Sigmoid colon (tissue), 7 donors: ENCODE data around the gene CSTA. TPM values are rescaled to one million over a fixed set of nuclear protein-coding genes. Genes with fewer than 3 reads are reported as not detected.

ENCODE experiments used
- DNase-seq: peaks from one replicate; pipeline ENCODE4 v3.0.0-alpha.2; 2019
- H3K27ac ChIP-seq, 4 donors: fragments of 200-600 bp; sonication (generic); one replicate each; pipeline ENCODE4 v1.5.1; 2016 to 2019; ENCODE audit warnings: mild to moderate bottlenecking in 1 of 4
- H3K27me3 ChIP-seq, 3 donors: fragments of 200-600 bp; sonication (generic); one replicate each; pipeline ENCODE4 v1.5.1; 2019; ENCODE audit warnings: mild to moderate bottlenecking in 1 of 3
- H3K36me3 ChIP-seq, 4 donors: fragments of 200-600 bp; sonication (generic); one replicate each; pipeline ENCODE4 v1.5.1; 2016 to 2019
- H3K4me1 ChIP-seq, 4 donors: fragments of 200-600 bp; sonication (generic); one replicate each; pipeline ENCODE4 v1.5.1; 2017 to 2019
- H3K4me3 ChIP-seq, 4 donors: fragments of 200-600 bp; sonication (generic); one replicate each; pipeline ENCODE4 v1.5.1; 2017 to 2019; ENCODE audit warnings: mild to moderate bottlenecking in 2 of 4, moderate library complexity in 1 of 4
- H3K9me3 ChIP-seq, 4 donors: fragments of 200-600 bp in 3 of 4; sonication (generic) in 3 of 4; one replicate each; pipeline versions ENCODE4 v1.5.1 to v1.6.1; 2013 to 2019
- CTCF ChIP-seq, 4 experiments: fragments of 450-650 bp in 3 of 4; fragments of 200-600 bp in 1 of 4; IDR thresholded peaks; one replicate each; pipeline ENCODE4 v1.5.1; 2016 to 2019; ENCODE audit warnings: antibody characterized with exemption in 4 of 4, mild to moderate bottlenecking in 3 of 4, moderate library complexity in 2 of 4
- EP300 ChIP-seq, 4 donors: sonication (generic); formaldehyde crosslinking; IDR thresholded peaks; one replicate each; pipeline ENCODE4 v1.6.1; 2017; ENCODE audit warnings: antibody characterized with exemption in 4 of 4
- POLR2A ChIP-seq, 2 donors: fragments of 450-650 bp; IDR thresholded peaks; one replicate each; pipeline ENCODE4 v1.6.1; 2016; ENCODE audit warnings: antibody characterized with exemption in 2 of 2, mild to moderate bottlenecking in 2 of 2, moderate library complexity in 2 of 2
- POLR2AphosphoS5 ChIP-seq, 4 donors: sonication (generic); formaldehyde crosslinking; IDR thresholded peaks; one replicate each; pipeline ENCODE4 v1.6.1; 2017; ENCODE audit warnings: antibody characterized with exemption in 4 of 4
- WGBS, 2 donors: extraction: QIAGEN DNeasy Blood & Tissue Kit; methylation state at CpG; one replicate each; pipeline ENCODE4 v1.1.7; 2013; 5-methylcytosine and 5-hydroxymethylcytosine counted together
- intact Hi-C: fragments of 100-400 bp; cut with DNase I; formaldehyde crosslinking; loops from one replicate; pipeline ENCODE4 v1.15.1; 2023
- polyA plus RNA-seq, 3 donors: library from polyadenylated mRNA; stranded (reverse); fragments of 200-250 nt; gene quantifications; one replicate each; pipeline ENCODE4 v1.2.3, GENCODE V29; 2013
- total RNA-seq, 4 donors: library from RNA; depleted of rRNA; stranded (reverse); fragments of >200 nt; gene quantifications; one replicate each; pipeline ENCODE4 v1.1.0, GENCODE V29; 2016
- donor health status: healthy with polysubstance abuse.
- donor health status: Bipolar disorder and iron deficiency.
- donor health status: healthy.

Gene CSTA
- total and polyA plus RNA-seq, 7 donors, result 1.9 to 20.4 (median 9.9) TPM; not detected in 2

GRCh38 chr3:122387709-122388108, 62.7 kb downstream of the CSTA start:
- Histone ChIP-seq H3K4me3 (no peak overlapping the region), H3K4me1 (peaks cover 0 to 32% (median 19%) of the 10 kb centered on the region in 4 donors), H3K27me3 (no peaks in the 10 kb centered on the region), H3K36me3 (peaks cover 0 to 7% (median 0%) of the 10 kb centered on the region in 4 donors), H3K9me3 (no peaks in the 10 kb centered on the region), H3K27ac (no peak overlapping the region)
- no peak for DNase-seq
- 81 to 87% methylated on average over 3 of the region's 3 CpGs for WGBS, 2 donors
- intact Hi-C loops, result loop anchor here (10.0 kb wide), 1 partner anchor 843 kb away; the partner anchor contains the start of gene POLQ
- TF ChIP-seq CTCF (IDR thresholded peaks at IDR 0.05) (no peak), EP300 (IDR thresholded peaks at IDR 0.05) (no peak), POLR2A (IDR thresholded peaks at IDR 0.05) (no peak), POLR2AphosphoS5 (IDR thresholded peaks at IDR 0.05) (no peak)

DNA sequence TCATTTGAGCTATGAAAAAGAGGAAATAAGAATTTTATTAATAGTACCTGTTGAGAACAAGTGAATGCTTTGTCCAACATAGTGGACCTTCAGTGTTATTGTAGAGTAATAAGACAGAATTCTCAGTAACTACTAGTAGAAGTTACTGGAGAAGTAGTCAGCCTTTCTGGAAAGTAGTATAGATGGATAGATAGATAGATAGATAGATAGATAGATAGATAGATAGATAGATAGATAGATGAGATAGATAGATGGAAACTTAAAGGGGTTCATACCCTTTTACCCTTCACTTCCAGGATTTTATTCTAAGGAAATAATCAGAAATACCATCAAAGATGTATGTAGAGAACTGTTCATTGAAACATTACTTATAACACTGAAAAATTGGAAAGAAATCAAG, 64.1 kb downstream of the CSTA start:
- Histone ChIP-seq H3K36me3 (peaks cover 0 to 7% (median 0%) of the 10 kb centered on the region in 4 donors), H3K27ac (no peak overlapping the region), H3K27me3 (no peaks in the 10 kb centered on the region), H3K4me1 (peaks cover 0 to 38% (median 23%) of the 10 kb centered on the region in 4 donors), H3K9me3 (no peaks in the 10 kb centered on the region), H3K4me3 (no peak overlapping the region)
- DNase-seq, result no peak
- TF ChIP-seq CTCF (IDR thresholded peaks at IDR 0.05), result no peak
- no peak for TF ChIP-seq EP300 (IDR thresholded peaks at IDR 0.05)
- no peak for TF ChIP-seq POLR2A (IDR thresholded peaks at IDR 0.05)
- TF ChIP-seq POLR2AphosphoS5 (IDR thresholded peaks at IDR 0.05), result no peak
- intact Hi-C loops, result loop anchor here (10.0 kb wide), 1 partner anchor 844 kb away; the partner anchor contains the start of gene POLQ

DNA sequence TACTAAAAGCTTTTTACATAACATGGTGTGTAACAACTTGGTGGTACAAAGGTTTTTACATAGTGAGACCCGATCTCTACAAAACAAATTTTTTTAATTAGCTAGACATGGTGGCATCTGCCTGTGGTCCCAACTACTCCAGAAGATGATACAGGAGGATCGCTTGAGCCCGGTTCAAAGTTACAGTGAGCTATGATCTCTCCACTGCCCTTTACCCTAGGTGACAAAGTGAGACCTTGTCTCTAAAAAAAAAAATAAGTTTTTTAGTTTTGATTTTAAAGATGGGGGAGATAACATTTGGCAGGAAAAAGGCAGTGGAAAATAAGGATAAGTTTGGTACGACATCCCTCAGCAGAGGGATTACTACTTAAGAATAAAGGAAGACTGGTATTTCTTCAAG, 64.8 kb downstream of the CSTA start:
- no peaks in the 10 kb centered on the region for H3K9me3 ChIP-seq
- peaks cover 0 to 7% (median 0%) of the 10 kb centered on the region in 4 donors for H3K36me3 ChIP-seq
- H3K4me3 ChIP-seq, result no peak overlapping the region
- intact Hi-C loops, result loop anchor here (5.0 to 10.0 kb wide), 2 partner anchors 167 to 845 kb away; partner anchors contain the start of gene POLQ
- no peaks in the 10 kb centered on the region for H3K27me3 ChIP-seq
- H3K4me1 ChIP-seq, result peaks cover 0 to 33% (median 18%) of the 10 kb centered on the region in 4 donors
- DNase-seq, result no peak
- 87 to 94% methylated on average over 4 of the region's 4 CpGs for WGBS, 2 donors
- TF ChIP-seq POLR2A (IDR thresholded peaks at IDR 0.05) (no peak), EP300 (IDR thresholded peaks at IDR 0.05) (no peak), CTCF (IDR thresholded peaks at IDR 0.05) (no peak)
- H3K27ac ChIP-seq, result peak overlapping the region in 2 of 4 donors; percentile 33 to 55

DNA sequence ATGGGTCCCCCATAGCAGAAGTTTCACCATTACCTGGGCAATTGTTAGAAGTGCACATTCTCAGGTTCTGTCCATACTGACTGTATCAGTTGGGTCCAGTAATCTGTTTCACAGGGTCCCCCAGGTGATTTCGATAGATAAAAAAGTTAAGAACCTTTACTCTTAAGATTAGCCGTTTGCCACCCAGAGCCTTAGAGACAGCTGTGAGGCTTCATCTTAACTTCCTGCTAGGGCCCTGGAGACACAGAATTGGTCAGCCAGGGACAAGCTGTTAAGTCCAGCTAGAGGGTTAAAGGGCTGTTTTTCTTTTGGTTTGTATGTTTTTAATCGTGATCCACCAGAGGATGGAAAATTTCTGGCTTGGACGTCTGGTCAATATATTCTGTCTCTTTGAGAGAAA, 65.6 kb downstream of the CSTA start:
- H3K4me3 ChIP-seq, result no peak overlapping the region
- intact Hi-C loops, result loop anchor here (5.0 kb wide), 1 partner anchor 167 kb away; no protein-coding TSS in a partner anchor
- H3K36me3 ChIP-seq, result peaks cover 0 to 7% (median 0%) of the 10 kb centered on the region in 4 donors
- no peak for TF ChIP-seq CTCF (IDR thresholded peaks at IDR 0.05)
- no peak for TF ChIP-seq POLR2AphosphoS5 (IDR thresholded peaks at IDR 0.05)
- WGBS, 2 donors, result 58 to 69% methylated on average over 4 of the region's 4 CpGs
- H3K9me3 ChIP-seq, result no peaks in the 10 kb centered on the region
- H3K27me3 ChIP-seq, result no peaks in the 10 kb centered on the region
- peak overlapping the region; percentile 3 to 55 (median 37) for H3K27ac ChIP-seq
- H3K4me1 ChIP-seq, result peaks cover 0 to 25% (median 11%) of the 10 kb centered on the region in 4 donors
- no peak for DNase-seq

Other genes with a start within 250 kb of the CSTA start
- under 1 TPM in 3 of 4 donors, not detected in 1; under 0.01 to 0.14 (median under 0.01) TPM for gene CASR, start 141.6 kb upstream of the CSTA start, total RNA-seq
- gene CASR, start 141.6 kb upstream of the CSTA start, polyA plus RNA-seq, result under 1 TPM in 2 of 3 donors, not detected in 1; under 0.01 to 0.06 TPM
- gene MIX23, start 58.0 kb downstream of the CSTA start, total RNA-seq, result 10 to 100 TPM in 3 of 4 donors, 1 to 10 TPM in 1; 8.2 to 24.8 (median 17.2) TPM
- gene MIX23, start 58.0 kb downstream of the CSTA start, polyA plus RNA-seq, result 10 to 100 TPM; 43.2 to 49.2 (median 44.5) TPM
- 10 to 100 TPM; 37.1 to 56.6 (median 45.6) TPM for gene FAM162A, start 58.9 kb downstream of the CSTA start, total RNA-seq
- gene FAM162A, start 58.9 kb downstream of the CSTA start, polyA plus RNA-seq, result 100 to 1,000 TPM; 200 to 298 (median 277) TPM
- 1 to 10 TPM; 1.9 to 4.6 (median 2.7) TPM for gene WDR5B, start 90.8 kb downstream of the CSTA start, total RNA-seq
- 1 to 10 TPM; 1.2 to 3.2 (median 1.2) TPM for gene WDR5B, start 90.8 kb downstream of the CSTA start, polyA plus RNA-seq
- gene KPNA1, start 189.7 kb downstream of the CSTA start, total RNA-seq, result 10 to 100 TPM; 34.9 to 50.1 (median 40.3) TPM
- gene KPNA1, start 189.7 kb downstream of the CSTA start, polyA plus RNA-seq, result 10 to 100 TPM in 2 of 3 donors, 1 to 10 TPM in 1; 9.6 to 12.8 (median 11.1) TPM
- gene PARP9, start 239.1 kb downstream of the CSTA start, total RNA-seq, result 10 to 100 TPM; 24.5 to 43.0 (median 35.3) TPM
- gene PARP9, start 239.1 kb downstream of the CSTA start, polyA plus RNA-seq, result 10 to 100 TPM; 20.4 to 48.4 (median 26.8) TPM
- 10 to 100 TPM; 18.9 to 32.6 (median 25.0) TPM for gene DTX3L, start 239.1 kb downstream of the CSTA start, total RNA-seq
- gene DTX3L, start 239.1 kb downstream of the CSTA start, polyA plus RNA-seq, result 10 to 100 TPM in 2 of 3 donors, 1 to 10 TPM in 1; 9.6 to 33.2 (median 20.8) TPM